K562 (cell line): ENCODE data around the gene ABITRAM. TPM values are rescaled to one million over a fixed set of nuclear protein-coding genes. Genes with fewer than 3 reads are reported as not detected.

Experiments used
- BDP1 ChIP-seq: IDR thresholded peaks from 3 replicates; pipeline ENCODE4 v1.6.1; 2011; ENCODE audit not compliant: insufficient read length, insufficient read depth
- CREB3L1 ChIP-seq: fragments of 450-650 bp; IDR thresholded peaks from 2 replicates; pipeline ENCODE4 v1.6.1; 2014; ENCODE audit warnings: low read depth, mild to moderate bottlenecking, moderate library complexity, borderline replicate concordance
- CTBP1 ChIP-seq: fragments of 450-650 bp; IDR thresholded peaks from 2 replicates; pipeline ENCODE4 v1.6.1; 2016; ENCODE audit warnings: borderline replicate concordance
- GATAD2B ChIP-seq: fragments of 450-650 bp; IDR thresholded peaks from 2 replicates; pipeline ENCODE4 v1.6.1; 2017; ENCODE audit warnings: mild to moderate bottlenecking, borderline replicate concordance
- IRF1 ChIP-seq: sonication (generic); formaldehyde crosslinking; IDR thresholded peaks from 2 replicates; pipeline ENCODE4 v1.8.0; 2022; ENCODE audit warnings: missing genetic modification reagents, mild to moderate bottlenecking, borderline replicate concordance
- KDM4B ChIP-seq, 2 experiments: fragments of 450-650 bp in 1 of 2; sonication (generic) in 1 of 2; IDR thresholded peaks; 2 replicates each; pipeline ENCODE4 v1.6.1; 2016 to 2017; ENCODE audit warnings: borderline replicate concordance in 2 of 2, antibody characterized with exemption in 1 of 2, low read depth in 1 of 2, mild to moderate bottlenecking in 1 of 2
- KLF16 ChIP-seq: IDR thresholded peaks from 2 replicates; pipeline ENCODE4 v1.6.1; 2016; ENCODE audit warnings: antibody characterized with exemption
- L3MBTL2 ChIP-seq: fragments of 450-650 bp; IDR thresholded peaks from 2 replicates; pipeline ENCODE4 v1.6.1; 2016; ENCODE audit warnings: mild to moderate bottlenecking, moderate library complexity
- MAX ChIP-seq: sonication (generic); formaldehyde crosslinking; IDR thresholded peaks from 2 replicates; pipeline ENCODE4 v1.9.0; 2022; ENCODE audit warnings: mild to moderate bottlenecking, missing genetic modification reagents
- MCM2 ChIP-seq: fragments of 450-650 bp; IDR thresholded peaks from 2 replicates; pipeline ENCODE4 v1.6.1; 2017; ENCODE audit warnings: low read depth, mild to moderate bottlenecking
- NFIX ChIP-seq: fragments of 250-450 bp; sonication (Bioruptor Pico); IDR thresholded peaks from 2 replicates; pipeline ENCODE4 v1.4.0; 2020; ENCODE audit warnings: low read depth, mild to moderate bottlenecking, moderate library complexity
- PHF20 ChIP-seq: fragments of 450-650 bp; IDR thresholded peaks from 2 replicates; pipeline ENCODE4 v1.6.1; 2018; ENCODE audit not compliant: partially characterized antibody
- PML ChIP-seq: IDR thresholded peaks from 2 replicates; pipeline ENCODE4 v1.6.1; 2012; ENCODE audit warnings: low read length, inconsistent platforms
- PRMT5 ChIP-seq: sonication (generic); formaldehyde crosslinking; IDR thresholded peaks from 2 replicates; pipeline ENCODE4 v1.5.0; 2020; ENCODE audit warnings: missing genetic modification reagents
- PTTG1 ChIP-seq: fragments of 450-650 bp; IDR thresholded peaks from 2 replicates; pipeline ENCODE4 v1.6.1; 2016; ENCODE audit warnings: low read depth, mild to moderate bottlenecking, missing genetic modification characterization, missing compliant biosample characterization
- SMARCE1 ChIP-seq: fragments of 450-650 bp; IDR thresholded peaks from 2 replicates; pipeline ENCODE4 v1.7.1; 2016; ENCODE audit warnings: mild to moderate bottlenecking
- STAT5A ChIP-seq: IDR thresholded peaks from 2 replicates; pipeline ENCODE4 v1.6.1; 2012; ENCODE audit warnings: low read length, inconsistent platforms, borderline replicate concordance
- TAL1 ChIP-seq: fragments of 450-650 bp; IDR thresholded peaks from 2 replicates; pipeline ENCODE4 v1.6.1; 2016; ENCODE audit warnings: mild to moderate bottlenecking
- THAP7 ChIP-seq: fragments of 250-450 bp; sonication (Bioruptor Pico); IDR thresholded peaks from 2 replicates; pipeline ENCODE4 v1.5.0; 2021
- ZEB2 ChIP-seq: fragments of 450-650 bp; IDR thresholded peaks from 2 replicates; pipeline ENCODE4 v1.6.1; 2016
- ZFP36 ChIP-seq: fragments of 150-350 bp; IDR thresholded peaks from 2 replicates; pipeline ENCODE4 v1.6.1; 2018; ENCODE audit warnings: low read length, low read depth; ENCODE audit not compliant: partially characterized antibody
- ZFP91 ChIP-seq: sonication (generic); formaldehyde crosslinking; IDR thresholded peaks from 2 replicates; pipeline ENCODE4 v1.8.0; 2022; ENCODE audit warnings: mild to moderate bottlenecking, missing genetic modification reagents
- ZFX ChIP-seq: sonication (generic); formaldehyde crosslinking; IDR thresholded peaks from 2 replicates; pipeline ENCODE4 v1.8.0; 2022; ENCODE audit warnings: mild to moderate bottlenecking, missing genetic modification reagents, moderate library complexity
- ZNF143 ChIP-seq: sonication (generic); formaldehyde crosslinking; IDR thresholded peaks from 2 replicates; pipeline ENCODE4 v1.9.0; 2022; ENCODE audit warnings: mild to moderate bottlenecking, missing genetic modification reagents
- polyA plus RNA-seq, 8 experiments: library from polyadenylated mRNA; depleted of rRNA in 4 of 8; stranded (reverse) in 5 of 8; unstranded in 3 of 8; fragments of >200 nt; fragmentation: Nextera tagmentation in 2 of 8; fragmentation: Illumina TruSeq in 1 of 8; extraction: Ambion mirVana in 2 of 8; extraction: Trizol in 1 of 8; gene quantifications; 2 replicates each; pipeline versions ENCODE4 v1.2.1 to v1.2.3, GENCODE V29; 2011 to 2014; ENCODE audit warnings: inconsistent platforms in 1 of 8, missing spikeins in 1 of 8
- total RNA-seq, 7 experiments: library from RNA; depleted of rRNA in 6 of 7; stranded (reverse); fragments of >200 nt in 6 of 7; fragmentation: Illumina TruSeq in 2 of 7; extraction: Trizol in 2 of 7; gene quantifications; 2 replicates each; pipeline versions ENCODE4 v1.2.1 to v1.2.3, GENCODE V29; 2011 to 2021; ENCODE audit warnings: low replicate concordance in 1 of 7

ABITRAM gene
- total and polyA plus RNA-seq, 9 of the 15 experiments (the other 6 are each of a cell fraction or from before 2014, with no cell fraction given) = 8.9 to 47.6 (median 28.4) TPM

- TF ChIP-seq THAP7 (CRISPR knock-in tag) (no peak), L3MBTL2 (peak; percentile 83), BDP1 (no peak), STAT5A (peak; percentile 48; the same call in 1 of the 2 replicates), KDM4B (IDR thresholded peaks at IDR 0.05; ENCODE audit: borderline replicate concordance in 2 of 2, low read depth in 1 of 2) (no peak), ZEB2 (0 out of 2 replicates have a peak, but pooled peaks have one; percentile 22), PHF20 (no peak), ZFP91 (CRISPR knock-in tag) (no peak), CREB3L1 (no peak; the same call in 1 of the 2 replicates), TAL1 (peak; percentile 69; the same call in 1 of the 2 replicates), KLF16 (0 out of 2 replicates have a peak, but pooled peaks have one; percentile 24), GATAD2B (peak; percentile 30; the same call in 1 of the 2 replicates), PML (peak; percentile 39; the same call in 1 of the 2 replicates), PTTG1 (tag) (no peak), NFIX (CRISPR knock-in tag) (no peak), CTBP1 (peak; percentile 73; the same call in 1 of the 2 replicates), MCM2 (no peak), ZFP36 (peak; percentile 26), SMARCE1 (peak; percentile 69; the same call in 1 of the 2 replicates), MAX (CRISPR knock-in tag) (no peak), PRMT5 (CRISPR knock-in tag) (no peak), ZFX (CRISPR knock-in tag) (peak; percentile 50), IRF1 (CRISPR knock-in tag) (no peak), ZNF143 (CRISPR knock-in tag) (no peak)
These were observed 29.4 kb downstream of the ABITRAM start (continued) for GRCh38 chr9:108963459-108964143.
